ENCODE results near the gene RANBP9. TPM values are rescaled to one million over a fixed set of nuclear protein-coding genes. Genes with fewer than 3 reads are reported as not detected.
A peak's percentile ranks its signal among the peaks of the same experiment; 100 is the strongest.

The RANBP9 gene
- total and polyA plus RNA-seq, 11 donors: 9.3 to 43.7 (median 32.3) TPM

GRCh38 chr6:13709689-13710551 lies 1.7 kb downstream of the RANBP9 start:
- 1 to 2% (median 2%) methylated on average over 10 of the region's 10 CpGs for WGBS, 4 donors
- no peak for ATAC-seq
- TF ChIP-seq, protein P1, sequence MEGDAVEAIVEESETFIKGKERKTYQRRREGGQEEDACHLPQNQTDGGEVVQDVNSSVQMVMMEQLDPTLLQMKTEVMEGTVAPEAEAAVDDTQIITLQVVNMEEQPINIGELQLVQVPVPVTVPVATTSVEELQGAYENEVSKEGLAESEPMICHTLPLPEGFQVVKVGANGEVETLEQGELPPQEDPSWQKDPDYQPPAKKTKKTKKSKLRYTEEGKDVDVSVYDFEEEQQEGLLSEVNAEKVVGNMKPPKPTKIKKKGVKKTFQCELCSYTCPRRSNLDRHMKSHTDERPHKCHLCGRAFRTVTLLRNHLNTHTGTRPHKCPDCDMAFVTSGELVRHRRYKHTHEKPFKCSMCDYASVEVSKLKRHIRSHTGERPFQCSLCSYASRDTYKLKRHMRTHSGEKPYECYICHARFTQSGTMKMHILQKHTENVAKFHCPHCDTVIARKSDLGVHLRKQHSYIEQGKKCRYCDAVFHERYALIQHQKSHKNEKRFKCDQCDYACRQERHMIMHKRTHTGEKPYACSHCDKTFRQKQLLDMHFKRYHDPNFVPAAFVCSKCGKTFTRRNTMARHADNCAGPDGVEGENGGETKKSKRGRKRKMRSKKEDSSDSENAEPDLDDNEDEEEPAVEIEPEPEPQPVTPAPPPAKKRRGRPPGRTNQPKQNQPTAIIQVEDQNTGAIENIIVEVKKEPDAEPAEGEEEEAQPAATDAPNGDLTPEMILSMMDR (IDR thresholded peaks at IDR 0.05): no peak
- no peak for TF ChIP-seq POLR2A (IDR thresholded peaks at IDR 0.05)
- H3K9me3 ChIP-seq: no peaks in the 10 kb centered on the region
- intact Hi-C loops (cut with DNase I): loop anchor here in 9 of 10 donors (2.0 to 10.0 kb wide), 10 partner anchors 52 to 102 kb away; partner anchors contain the start of genes NOL7 (in 5 of the 9) and MCUR1 (in 1 of the 9)
- peaks cover 0 to 46% (median 28%) of the 10 kb centered on the region in 12 donors for H3K4me1 ChIP-seq
- H3K27ac ChIP-seq: peak overlapping the region; percentile 61 to 99 (median 95)
- peak overlapping the region; percentile 66 to 96 (median 86) for H3K4me3 ChIP-seq
- no peaks in the 10 kb centered on the region for H3K36me3 ChIP-seq
- DNase-seq: no peak
- no peaks in the 10 kb centered on the region for H3K27me3 ChIP-seq

- Histone ChIP-seq H3K9me3 (no peaks in the 10 kb centered on the region), H3K4me3 (peak overlapping the region in 11 of 12 donors; percentile 1 to 96 (median 86)), H3K36me3 (no peaks in the 10 kb centered on the region), H3K27ac (peak overlapping the region in 11 of 12 donors; percentile 8 to 99 (median 95)), H3K4me1 (peaks cover 0 to 49% (median 33%) of the 10 kb centered on the region in 12 donors), H3K27me3 (no peaks in the 10 kb centered on the region)
- TF ChIP-seq, protein P1 (IDR thresholded peaks at IDR 0.05): no peak
- TF ChIP-seq POLR2A (IDR thresholded peaks at IDR 0.05): no peak
- 4 to 5% (median 5%) methylated on average over 5 of the region's 5 CpGs for WGBS, 4 donors
- intact Hi-C loops (cut with DNase I): loop anchor here in 2 of 10 donors (5.0 to 10.0 kb wide), 3 partner anchors 64 to 94 kb away; partner anchors contain the start of gene NOL7 (in 1 of the 2)
- DNase-seq (no peak), ATAC-seq (no peak)
Measured at GRCh38 chr6:13708736-13709135, 2.9 kb downstream of the RANBP9 start.

DNA sequence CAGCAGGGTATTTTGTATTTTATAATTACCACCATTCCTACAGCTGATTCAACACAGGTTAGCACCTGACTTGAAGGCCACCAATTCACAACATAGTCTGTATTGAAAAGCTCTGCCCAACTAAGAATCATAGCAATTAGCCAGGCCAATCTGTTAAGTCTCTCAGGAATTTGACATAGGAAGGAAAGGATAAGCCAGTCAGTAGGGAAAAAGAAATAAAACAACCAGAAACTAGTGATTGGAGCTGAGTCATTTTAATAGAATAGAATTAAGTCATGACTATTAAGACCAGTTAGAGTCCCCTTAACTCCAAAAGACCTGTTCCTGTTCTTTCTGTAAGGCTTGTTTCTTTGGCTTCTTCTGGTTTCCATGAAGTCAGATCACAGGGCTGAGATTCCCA lies 8.1 kb downstream of the RANBP9 start:
- Histone ChIP-seq H3K27ac (no peak overlapping the region), H3K9me3 (no peaks in the 10 kb centered on the region), H3K36me3 (no peaks in the 10 kb centered on the region), H3K27me3 (no peaks in the 10 kb centered on the region), H3K4me3 (no peak overlapping the region), H3K4me1 (peaks cover 0 to 50% (median 26%) of the 10 kb centered on the region in 12 donors)
- no peak for DNase-seq
- TF ChIP-seq, protein P1 (IDR thresholded peaks at IDR 0.05): no peak
- no peak for TF ChIP-seq POLR2A (IDR thresholded peaks at IDR 0.05)
- ATAC-seq: peak in 1 of 4 donors; percentile 42
- intact Hi-C loops (cut with DNase I): loop anchor here in 1 of 10 donors (10.0 kb wide), 2 partner anchors 59 to 89 kb away; partner anchors contain the start of gene NOL7

DNA sequence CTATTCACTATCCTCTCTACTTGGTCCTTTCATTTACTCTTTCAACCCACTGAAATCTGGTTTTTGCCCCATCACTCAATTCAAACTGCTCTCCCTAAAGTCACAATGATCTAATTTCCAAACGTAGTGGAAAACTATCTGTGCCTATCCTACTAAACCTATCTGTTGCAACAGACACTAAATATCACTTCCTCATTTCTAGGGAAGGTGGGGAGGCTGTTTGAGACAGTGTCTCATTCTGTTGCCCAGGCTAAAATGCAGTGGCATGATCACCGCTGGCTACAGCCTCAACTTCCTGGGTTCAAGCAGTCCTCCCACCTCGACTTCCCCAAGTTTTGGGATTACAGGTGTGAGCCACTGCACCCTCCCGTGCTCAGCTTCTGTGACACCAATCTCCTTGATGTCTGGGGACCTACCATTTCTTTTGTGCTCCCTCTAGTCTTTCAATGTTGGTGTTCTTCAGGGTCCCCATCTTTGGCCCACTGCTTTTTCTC lies 8.8 kb downstream of the RANBP9 start:
- Histone ChIP-seq H3K27me3 (no peaks in the 10 kb centered on the region), H3K4me1 (peaks cover 0 to 43% (median 19%) of the 10 kb centered on the region in 12 donors), H3K27ac (no peak overlapping the region), H3K4me3 (no peak overlapping the region), H3K9me3 (no peaks in the 10 kb centered on the region), H3K36me3 (no peaks in the 10 kb centered on the region)
- DNase-seq: no peak
- intact Hi-C loops (cut with DNase I): loop anchor here in 1 of 10 donors (10.0 kb wide), 2 partner anchors 58 to 88 kb away; partner anchors contain the start of gene NOL7
- 66 to 89% (median 80%) methylated on average over 4 of the region's 4 CpGs for WGBS, 4 donors
- ATAC-seq: no peak
- TF ChIP-seq POLR2A (IDR thresholded peaks at IDR 0.05): no peak
- TF ChIP-seq, protein P1 (IDR thresholded peaks at IDR 0.05): no peak
